ENCODE data around the gene RSBN1L. TPM values are rescaled to one million over a fixed set of nuclear protein-coding genes. Genes with fewer than 3 reads are reported as not detected.
"Not testable (repeated sequence)": the region's sequence is repeated elsewhere in the genome, so short reads cannot be mapped to it uniquely, and the experiment has no call there.

The RSBN1L gene
- total and polyA plus RNA-seq, 12 donors: 7.9 to 21.3 (median 13.1) TPM

GRCh38 chr7:77783111-77783510, 86.9 kb downstream of the RSBN1L start:
- Histone ChIP-seq H3K4me3 (no peak overlapping the region), H3K4me1 (replicated peaks in 1 of 2) (no peaks in the 10 kb centered on the region), H3K27me3 (no peaks in the 10 kb centered on the region), H3K27ac (no peak overlapping the region), H3K9me3 (replicated peaks in 1 of 3) (peaks cover 0 to 9% (median 0%) of the 10 kb centered on the region in 3 donors), H3K36me3 (replicated peaks in 1 of 2) (peaks cover 0 to 12% of the 10 kb centered on the region in 2 donors)
- intact Hi-C loops (cut with DNase I): no loop called here
- 85 to 99% (median 94%) methylated on average over 1 of the region's 1 CpG for WGBS, 4 donors
- DNase-seq: no peak
- no peak for TF ChIP-seq POLR2A (IDR thresholded peaks at IDR 0.05)
- TF ChIP-seq CTCF (IDR thresholded peaks at IDR 0.05): no peak

GRCh38 chr7:77783545-77783944, 87.3 kb downstream of the RSBN1L start:
- TF ChIP-seq POLR2A (IDR thresholded peaks at IDR 0.05): no peak
- TF ChIP-seq CTCF (IDR thresholded peaks at IDR 0.05): no peak
- no peak for DNase-seq
- intact Hi-C loops (cut with DNase I): no loop called here
- 93 to 98% (median 96%) methylated on average over 3 of the region's 3 CpGs for WGBS, 4 donors
- H3K27ac ChIP-seq: no peak overlapping the region
- H3K36me3 ChIP-seq (replicated peaks in 1 of 2): peaks cover 0 to 10% of the 10 kb centered on the region in 2 donors
- H3K4me1 ChIP-seq (replicated peaks in 1 of 2): no peaks in the 10 kb centered on the region
- peaks cover 0 to 9% (median 0%) of the 10 kb centered on the region in 3 donors for H3K9me3 ChIP-seq (replicated peaks in 1 of 3)
- no peaks in the 10 kb centered on the region for H3K27me3 ChIP-seq
- no peak overlapping the region for H3K4me3 ChIP-seq

GRCh38 chr7:77784426-77784825, 88.2 kb downstream of the RSBN1L start:
- H3K27me3 ChIP-seq; DNase-seq; H3K36me3 ChIP-seq (replicated peaks in 1 of 2); H3K27ac ChIP-seq; H3K9me3 ChIP-seq (replicated peaks in 1 of 3); H3K4me1 ChIP-seq (replicated peaks in 1 of 2); H3K4me3 ChIP-seq; intact Hi-C loops (cut with DNase I): not testable (repeated sequence)
- WGBS, 4 donors: 94 to 97% (median 95%) methylated on average over 10 of the region's 10 CpGs

- intact Hi-C loops (cut with DNase I): no loop called here
- 96 to 100% (median 99%) methylated on average over 2 to 3 of the region's 3 CpGs for WGBS, 4 donors
Measured at GRCh38 chr7:77786018-77786417, 89.8 kb downstream of the RSBN1L start.

More at GRCh38 chr7:77786018-77786417, 89.8 kb downstream of the RSBN1L start:
- H3K27ac ChIP-seq: no peak overlapping the region
- DNase-seq: no peak
- TF ChIP-seq CTCF (IDR thresholded peaks at IDR 0.05): no peak
- no peak for TF ChIP-seq POLR2A (IDR thresholded peaks at IDR 0.05)
- H3K9me3 ChIP-seq (replicated peaks in 1 of 3): peaks cover 0 to 9% (median 0%) of the 10 kb centered on the region in 3 donors
- H3K36me3 ChIP-seq (replicated peaks in 1 of 2): no peaks in the 10 kb centered on the region
- H3K4me3 ChIP-seq: no peak overlapping the region
- H3K27me3 ChIP-seq: no peaks in the 10 kb centered on the region
- no peaks in the 10 kb centered on the region for H3K4me1 ChIP-seq (replicated peaks in 1 of 2)
